NCI-H146 (cell line): Measurements from ENCODE around the gene UTP14C.
A peak's percentile ranks its signal among the peaks of the same experiment; 100 is the strongest.
"Not testable (repeated sequence)": the region's sequence is repeated elsewhere in the genome, so short reads cannot be mapped to it uniquely, and the experiment has no call there.

Experiments
- DNase-seq: peaks from one replicate; lab custom pipeline; 2025; lab: John Stamatoyannopoulos, UW

Gene UTP14C

DNA sequence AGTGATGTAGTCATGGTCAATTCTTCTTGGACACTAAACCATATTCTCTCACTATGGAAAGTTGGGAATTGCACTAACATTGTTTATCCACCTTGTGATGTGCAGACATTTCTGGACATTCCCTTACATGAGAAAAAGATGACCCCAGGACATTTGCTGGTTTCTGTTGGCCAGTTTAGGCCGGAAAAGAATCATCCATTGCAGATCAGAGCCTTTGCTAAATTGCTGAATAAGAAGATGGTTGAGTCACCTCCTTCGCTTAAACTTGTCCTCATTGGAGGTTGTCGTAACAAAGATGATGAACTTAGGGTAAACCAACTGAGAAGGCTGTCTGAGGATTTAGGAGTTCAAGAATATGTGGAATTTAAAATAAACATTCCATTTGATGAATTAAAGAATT is at the start of gene UTP14C:
Gene UTP14C, plus strand, starts transcription at position 211 of the 400 bp plus-strand sequence. CDS start 4,114 bp downstream, outside the sequence.
- no peak for DNase-seq

DNA sequence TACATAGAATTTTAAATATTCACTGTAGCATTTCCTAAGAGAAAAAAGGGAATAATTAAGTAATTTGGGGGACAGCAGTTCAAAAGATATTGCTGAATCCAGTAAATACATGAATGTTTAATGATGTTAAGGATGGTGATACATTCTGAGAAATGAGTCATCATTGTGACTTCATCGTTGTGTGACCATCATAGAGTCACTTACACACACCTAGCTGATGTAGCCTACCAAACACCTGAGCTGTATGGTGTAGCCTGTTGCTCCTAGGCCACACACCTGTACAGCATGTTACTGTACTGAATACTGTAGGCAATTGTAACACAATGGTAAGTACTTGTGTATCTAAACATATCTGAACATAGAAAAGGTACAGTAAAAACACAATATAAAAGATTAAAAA is 48.1 kb upstream of the UTP14C start:
- DNase-seq = no peak

GRCh38 chr13:51976890-51977289 is 47.6 kb upstream of the UTP14C start:
- no peak for DNase-seq

DNA sequence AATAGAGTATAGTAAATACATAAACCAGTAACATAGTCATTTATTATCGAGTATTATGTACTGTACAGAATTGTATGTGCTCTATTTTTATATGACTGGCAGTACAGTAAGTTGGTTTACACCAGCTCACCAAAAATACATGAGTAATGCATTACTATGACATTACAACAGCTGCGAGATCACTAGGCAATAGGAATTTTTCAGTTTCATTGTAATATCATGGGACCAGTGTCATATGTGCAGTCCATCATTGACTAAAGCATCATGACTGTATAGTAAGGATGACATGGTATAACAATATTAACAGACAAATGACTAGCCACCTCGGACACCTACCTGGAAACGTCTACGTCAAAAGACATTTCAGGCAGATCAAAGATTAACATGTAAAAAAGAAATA is 46.9 kb upstream of the UTP14C start:
- no peak for DNase-seq

- no peak for DNase-seq
Observed at GRCh38 chr13:51978796-51979556, 45.5 kb upstream of the UTP14C start.

DNA sequence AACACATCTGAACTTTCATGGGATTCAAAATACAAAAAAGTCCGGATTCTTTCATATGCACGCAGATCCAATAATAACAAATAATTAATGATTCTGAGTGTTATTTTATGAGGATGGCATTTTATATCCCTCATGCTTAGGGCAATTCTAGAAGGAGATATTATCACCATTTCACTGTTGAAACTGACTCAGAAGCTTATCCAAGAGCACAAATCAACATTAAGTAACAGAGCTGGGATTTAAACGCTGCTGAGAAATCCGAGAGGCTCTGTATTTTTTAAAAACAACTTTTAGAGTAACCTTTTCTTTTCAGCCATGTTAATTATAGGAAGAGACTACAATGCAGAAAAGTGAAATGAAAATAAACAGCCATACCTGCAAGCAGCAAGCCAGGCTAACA is 43.6 kb upstream of the UTP14C start:
- DNase-seq = no peak

DNA sequence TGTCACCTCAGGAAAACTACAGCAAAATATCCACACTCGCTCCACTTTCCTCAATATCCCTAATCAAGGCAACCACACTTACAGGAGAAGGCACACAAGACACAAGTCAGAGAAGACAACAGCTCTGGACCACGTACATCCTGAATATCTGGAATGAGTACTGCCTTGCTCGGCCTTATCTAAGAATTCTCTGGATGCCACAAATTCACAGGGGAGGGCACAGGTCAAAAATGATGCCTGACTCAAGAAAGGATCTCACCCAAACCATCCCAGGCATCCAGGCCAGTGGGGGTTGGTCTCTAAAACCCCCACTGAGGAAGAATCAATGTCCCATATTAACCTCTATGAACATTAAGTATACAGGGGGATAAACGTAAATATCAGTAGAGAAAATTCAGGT is 43.1 kb upstream of the UTP14C start:
- no peak for DNase-seq

DNA sequence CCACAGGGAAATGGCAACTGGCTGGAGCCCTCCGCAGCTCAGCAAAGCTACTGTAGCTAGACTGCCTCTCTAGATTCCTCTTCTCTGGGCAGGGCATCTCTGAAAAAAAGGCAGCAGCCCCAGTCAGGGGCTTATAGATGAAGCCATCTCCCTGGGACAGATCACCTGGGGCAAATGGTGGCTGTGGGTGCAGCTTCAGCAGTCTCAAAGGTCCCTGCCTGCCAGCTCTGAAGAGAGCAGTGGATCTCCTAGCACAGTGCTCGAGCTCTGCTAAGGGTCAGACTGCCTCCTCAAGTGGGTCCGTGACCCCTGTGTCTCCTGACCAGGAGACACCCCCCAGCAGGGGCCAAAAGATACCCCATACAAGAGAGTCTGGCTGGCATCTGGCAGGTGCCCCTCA is 41.2 kb upstream of the UTP14C start:
- DNase-seq = not testable (repeated sequence)

GRCh38 chr13:51984904-51985303 is 39.6 kb upstream of the UTP14C start:
- DNase-seq = not testable (repeated sequence)

- DNase-seq = no peak
Observed at GRCh38 chr13:51988988-51989618, 35.4 kb upstream of the UTP14C start.

GRCh38 chr13:51993713-51994112 is 30.8 kb upstream of the UTP14C start:
- no peak for DNase-seq

- peak; percentile 37 for DNase-seq
Observed at GRCh38 chr13:51995677-51996551, 28.6 kb upstream of the UTP14C start.

DNA sequence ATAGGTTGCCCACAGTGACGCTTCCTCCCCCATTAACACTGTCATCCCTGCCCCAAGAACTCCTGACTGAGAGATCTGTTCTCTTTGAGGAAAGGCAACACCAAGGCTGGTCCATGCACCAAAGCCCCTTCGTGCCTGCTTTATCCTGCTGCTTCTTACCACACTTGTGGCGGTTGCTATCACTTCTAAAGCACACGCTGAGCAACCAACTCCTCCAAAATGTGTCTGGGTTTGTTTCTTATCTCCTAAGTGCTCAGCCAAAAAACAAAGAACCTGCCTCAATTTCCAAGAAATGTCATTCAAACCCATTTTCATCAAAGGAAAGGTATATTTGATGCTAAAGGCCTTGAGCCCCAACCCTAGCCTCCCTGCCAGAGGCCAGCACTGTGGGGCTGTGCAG is 27.9 kb upstream of the UTP14C start:
- no peak for DNase-seq

DNA sequence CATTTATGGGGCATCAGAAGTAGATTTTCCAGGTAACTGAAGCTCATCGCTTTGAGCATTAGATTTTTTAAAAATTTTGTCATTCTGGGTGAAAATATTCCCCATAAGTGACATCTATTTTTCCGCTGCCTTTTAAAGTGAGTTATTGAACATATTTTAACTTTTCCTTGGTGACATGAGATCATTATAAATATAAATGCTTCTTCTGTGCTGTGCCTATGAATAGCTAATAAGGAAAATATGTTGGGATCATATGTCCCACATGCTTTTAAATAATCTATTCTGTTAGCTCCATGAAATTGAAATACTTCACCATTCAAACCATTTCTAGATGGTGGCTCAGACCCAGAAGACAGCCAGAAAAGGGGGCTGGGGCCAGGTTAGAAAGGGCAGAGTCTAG is 27.3 kb upstream of the UTP14C start:
- no peak for DNase-seq

- peak; percentile 85 for DNase-seq
Observed at GRCh38 chr13:51997641-51998330, 26.7 kb upstream of the UTP14C start.

DNA sequence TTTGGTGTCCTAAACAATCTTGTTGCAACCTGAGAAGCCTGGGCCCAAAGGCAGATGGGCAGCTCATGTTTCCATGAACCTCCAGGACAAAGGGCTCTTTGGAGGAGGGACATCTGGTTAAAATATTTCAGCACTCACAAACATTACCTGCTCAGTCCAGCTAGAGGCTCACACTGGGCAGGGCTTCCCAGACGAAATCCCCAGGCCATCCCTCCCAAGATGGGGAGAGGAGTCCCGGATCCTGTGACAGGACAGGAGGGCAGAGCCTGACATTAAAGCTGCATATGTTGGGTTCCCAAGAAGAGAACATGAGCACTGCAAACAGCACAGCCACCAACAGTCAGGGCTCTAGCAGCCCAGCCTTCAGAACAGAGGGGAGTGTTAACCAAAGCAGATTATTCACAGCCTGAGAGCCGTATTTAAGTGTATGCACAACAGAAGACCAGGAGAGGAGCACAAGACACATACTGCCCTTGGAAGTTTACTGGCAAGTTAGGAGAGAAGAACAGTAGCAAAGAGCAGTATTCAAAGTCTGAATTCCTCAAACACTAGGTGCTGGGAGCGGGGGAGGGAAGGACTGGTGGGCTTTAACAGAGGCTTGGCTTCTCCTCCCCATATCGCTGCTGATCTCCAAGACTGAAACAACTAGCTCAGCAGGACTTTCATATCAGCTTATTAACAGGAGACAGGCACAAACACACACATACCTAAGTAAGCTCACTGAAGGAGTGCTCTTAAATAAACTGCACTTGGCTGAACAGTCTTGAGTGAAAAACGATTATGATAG is 25.6 kb upstream of the UTP14C start:
- peak; percentile 59 for DNase-seq

DNA sequence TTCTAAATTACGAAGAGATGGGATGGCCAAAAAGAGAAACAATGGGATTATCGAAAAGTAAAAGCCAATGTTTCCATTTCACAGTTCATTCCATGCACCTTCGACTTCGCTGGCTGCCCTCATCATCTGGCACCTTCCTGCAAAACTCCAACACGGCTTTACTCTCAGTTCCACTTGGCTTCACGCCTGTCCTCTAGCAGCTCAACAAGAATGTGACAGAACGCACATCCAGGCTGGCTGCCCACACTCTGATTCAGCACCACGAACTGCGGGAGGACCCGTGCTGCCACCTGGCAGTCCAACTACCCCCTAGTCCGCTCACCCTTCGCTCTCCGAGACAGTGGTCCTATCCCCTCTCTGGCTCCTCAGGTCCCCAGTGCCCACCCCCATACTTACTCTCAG is 25.0 kb upstream of the UTP14C start:
- DNase-seq = no peak

DNA sequence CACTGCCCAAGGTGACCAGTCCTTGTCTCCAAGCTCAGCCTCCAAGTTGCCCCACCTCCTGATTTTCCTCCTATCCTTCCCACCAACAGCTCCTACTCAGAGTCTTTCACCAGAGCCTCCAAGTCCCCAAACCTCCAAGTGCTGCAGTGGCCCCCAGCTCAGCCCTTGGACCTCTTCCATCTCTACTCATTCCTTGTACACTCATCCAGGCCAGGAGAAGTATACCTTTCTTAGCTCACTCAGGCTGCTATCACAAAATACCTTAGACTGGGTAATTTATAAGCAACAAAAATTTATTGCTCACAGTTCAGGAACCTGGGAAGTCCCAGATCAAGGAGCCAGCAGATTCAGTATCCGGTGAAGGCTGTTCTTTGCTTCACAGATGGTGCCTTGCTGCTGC is 24.6 kb upstream of the UTP14C start:
- no peak for DNase-seq

- peak; percentile 63 for DNase-seq
Observed at GRCh38 chr13:52001120-52001731, 23.3 kb upstream of the UTP14C start.

DNA sequence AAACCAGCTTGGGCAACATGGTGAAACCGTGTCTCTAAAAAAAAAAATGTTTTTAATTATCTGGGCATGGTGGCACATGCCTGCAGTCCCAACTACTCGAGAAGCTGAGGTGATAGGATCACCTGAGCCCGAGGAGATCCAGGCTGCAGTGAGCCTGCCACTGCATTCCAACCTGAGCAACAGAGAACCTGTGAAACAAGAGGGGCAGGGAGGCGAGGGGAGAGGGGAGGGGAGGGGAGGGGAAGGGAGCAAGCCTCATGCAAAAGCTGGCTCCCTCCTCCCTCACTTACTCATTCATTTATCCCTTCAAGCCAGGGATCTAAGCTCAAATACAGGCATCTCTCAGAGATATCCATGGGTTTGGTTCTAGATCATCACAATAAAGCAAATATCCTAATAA is 22.1 kb upstream of the UTP14C start:
- no peak for DNase-seq

GRCh38 chr13:52003541-52003940 is 20.9 kb upstream of the UTP14C start:
- DNase-seq = peak; percentile 19
